K562 (cell line): ENCODE data around the gene MYO3A. TPM values are rescaled to one million over a fixed set of nuclear protein-coding genes. Genes with fewer than 3 reads are reported as not detected.

Experiments used
- ATAC-seq: fragments of 200-7000 bp; cut with Tn5 transposase; 3 replicates; pipeline ENCODE4 v1.9.1; 2020; ENCODE audit warnings: moderate library complexity
- BruUV-seq: library from RNA; stranded (reverse); fragments of 400-500 nt; replicated peaks from 2 replicates; lab custom pipeline; 2021; lab: Mats Ljungman, UMichigan
- CTCF ChIA-PET: fragments of 300-600 bp; formaldehyde crosslinking; extraction: SDS; loops from one replicate; lab custom pipeline; 2021; ENCODE audit warnings: low intra/inter-chr PET ratio; lab: Yijun Ruan, JAX
- POLR2A ChIA-PET: fragments of 300-600, 350-650 bp; sonication (Branson Sonifier 250); formaldehyde crosslinking; extraction: SDS; loops from one replicate; lab custom pipeline; 2021; ENCODE audit warnings: antibody characterized with exemption, inconsistent platforms; lab: Yijun Ruan, JAX
- DNase-seq, 4 experiments: peaks; one replicate each; pipeline versions ENCODE4 v3.0.0 to v3.0.0-alpha.2; 2011 to 2018; ENCODE audit warnings: low spot score in 3 of 4, mixed read lengths in 3 of 4; ENCODE audit errors: extremely low read depth in 1 of 4
- FAIRE-seq: peaks from 2 replicates; lab custom pipeline; 2011; peaks lifted over from hg19 to GRCh38; lab: Jason Lieb, UNC
- H2AFZ ChIP-seq: 2 replicates; pipeline ENCODE4 v1.6.0; 2011; ENCODE audit warnings: low read depth, low read length, control low read depth, inconsistent platforms
- H3K27ac ChIP-seq: fragments of 200-600 bp; 3 replicates; pipeline ENCODE4 v1.8.0; 2011; ENCODE audit warnings: low read depth, mild to moderate bottlenecking, control low read depth, inconsistent platforms, low read length, moderate library complexity, mixed read lengths; ENCODE audit errors: extremely low read depth
- H3K27me3 ChIP-seq, 2 experiments: fragments of 300-600 bp in 1 of 2; 2 replicates in 1 of 2; 3 replicates in 1 of 2; pipeline versions ENCODE4 v1.6.0 to v1.8.0; 2011; ENCODE audit warnings: inconsistent platforms in 2 of 2, low read length in 2 of 2, mild to moderate bottlenecking in 1 of 2, mixed read lengths in 1 of 2, moderate library complexity in 1 of 2; ENCODE audit not compliant: control insufficient read depth in 2 of 2, insufficient read depth in 2 of 2
- H3K36me3 ChIP-seq: fragments of 300-600 bp; 3 replicates; pipeline ENCODE4 v1.8.0; 2011; ENCODE audit warnings: mild to moderate bottlenecking, low read length, inconsistent platforms; ENCODE audit not compliant: control insufficient read depth, insufficient read depth
- H3K4me1 ChIP-seq, 2 experiments: fragments of 200-600 bp in 1 of 2; replicated peaks in 1 of 2; 2 replicates in 1 of 2; 3 replicates in 1 of 2; pipeline versions ENCODE4 v1.5.1 to v1.8.0; 2011; ENCODE audit warnings: inconsistent platforms in 2 of 2, low read length in 2 of 2, mild to moderate bottlenecking in 1 of 2, mixed read lengths in 1 of 2, moderate library complexity in 1 of 2; ENCODE audit not compliant: control insufficient read depth in 2 of 2, insufficient read depth in 2 of 2
- H3K4me2 ChIP-seq: 2 replicates; pipeline ENCODE4 v1.6.1; 2011; ENCODE audit warnings: low read length, control low read depth, inconsistent platforms, mixed read lengths; ENCODE audit not compliant: insufficient read depth
- H3K4me3 ChIP-seq: fragments of 200-600 bp; sonication (generic), shearing (Covaris generic); 2 replicates; pipeline ENCODE4 v1.5.1; 2016; ENCODE audit warnings: control low read depth, inconsistent platforms
- H3K79me2 ChIP-seq: fragments of 200-600 bp; 3 replicates; pipeline ENCODE4 v1.8.0; 2011; ENCODE audit warnings: low read length, inconsistent platforms; ENCODE audit not compliant: control insufficient read depth, insufficient read depth
- H3K9ac ChIP-seq, 2 experiments: 2 replicates each; pipeline versions ENCODE4 v1.6.0 to v1.6.1; 2011; ENCODE audit warnings: low read depth in 2 of 2, low read length in 2 of 2, control low read depth in 1 of 2, inconsistent platforms in 1 of 2, mild to moderate bottlenecking in 1 of 2, mixed read lengths in 1 of 2; ENCODE audit not compliant: insufficient read depth in 1 of 2
- H3K9me1 ChIP-seq: one replicate; pipeline ENCODE4 v1.6.0; 2011; ENCODE audit warnings: inconsistent platforms, mild to moderate bottlenecking, low read length, moderate library complexity; ENCODE audit not compliant: control insufficient read depth, insufficient read depth
- H3K9me3 ChIP-seq: replicated peaks from 2 replicates; pipeline ENCODE4 v1.5.1; 2011; ENCODE audit warnings: low read depth, low read length, inconsistent platforms; ENCODE audit not compliant: control insufficient read depth, insufficient read depth
- H4K20me1 ChIP-seq: replicated peaks from 2 replicates; pipeline ENCODE4 v1.6.1; 2011; ENCODE audit warnings: low read length, inconsistent platforms, mixed read lengths; ENCODE audit not compliant: control insufficient read depth, insufficient read depth
- ELF2 ChIP-seq: fragments of 250-450 bp; sonication (Bioruptor Pico); IDR thresholded peaks from 2 replicates; pipeline ENCODE4 v1.5.0; 2021; ENCODE audit warnings: mild to moderate bottlenecking
- GABPA ChIP-seq: fragments of 200-800 bp; sonication (Bioruptor generic); conservative IDR thresholded peaks from 2 replicates; pipeline ENCODE4 v1.6.1; 2016; ENCODE audit warnings: low read depth, missing genetic modification characterization, missing compliant biosample characterization
- KAT7 ChIP-seq: sonication (generic); formaldehyde crosslinking; IDR thresholded peaks from 2 replicates; pipeline ENCODE4 v1.8.0; 2022; ENCODE audit warnings: missing genetic modification reagents, mild to moderate bottlenecking, borderline replicate concordance
- LEF1 ChIP-seq: fragments of 450-650 bp; IDR thresholded peaks from 2 replicates; pipeline ENCODE4 v1.6.1; 2016; ENCODE audit warnings: mild to moderate bottlenecking
- MAFK ChIP-seq: IDR thresholded peaks from 2 replicates; pipeline ENCODE4 v1.6.1; 2011; ENCODE audit warnings: low read length, improper control_type of control experiment
- NFIX ChIP-seq: fragments of 250-450 bp; sonication (Bioruptor Pico); IDR thresholded peaks from 2 replicates; pipeline ENCODE4 v1.4.0; 2020; ENCODE audit warnings: low read depth, mild to moderate bottlenecking, moderate library complexity
- PHF8 ChIP-seq: fragments of 200-600 bp; sonication (generic); IDR thresholded peaks from 2 replicates; pipeline ENCODE4 v1.6.1; 2012; ENCODE audit warnings: mixed run types, mild to moderate bottlenecking, inconsistent platforms, low read length, moderate library complexity, borderline replicate concordance
- RAD21 ChIP-seq, 2 experiments: fragments of 250-450 bp in 1 of 2; fragments of 450-650 bp in 1 of 2; sonication (Bioruptor Pico) in 1 of 2; formaldehyde crosslinking in 1 of 2; IDR thresholded peaks in 1 of 2; conservative IDR thresholded peaks in 1 of 2; 2 replicates each; pipeline versions ENCODE4 v1.4.0 to v1.8.0; 2020 to 2022; ENCODE audit warnings: mild to moderate bottlenecking in 2 of 2, moderate library complexity in 1 of 2
- SAFB ChIP-seq: fragments of 200-400 bp; formaldehyde crosslinking; IDR thresholded peaks from 2 replicates; pipeline ENCODE4 v1.6.1; 2017; ENCODE audit warnings: low read depth, low read length, borderline replicate concordance
- SIN3A ChIP-seq, 2 experiments: fragments of 150-350 bp in 1 of 2; IDR thresholded peaks; 2 replicates each; pipeline ENCODE4 v1.6.1; 2011 to 2016; ENCODE audit warnings: borderline replicate concordance in 2 of 2, low read depth in 2 of 2, low read length in 2 of 2, mild to moderate bottlenecking in 2 of 2, moderate library complexity in 2 of 2; ENCODE audit not compliant: control insufficient read depth in 1 of 2
- ZNF431 ChIP-seq: sonication (generic); formaldehyde crosslinking; IDR thresholded peaks from 2 replicates; pipeline ENCODE4 v1.8.0; 2022; ENCODE audit warnings: mild to moderate bottlenecking, missing genetic modification reagents
- ZNF79 ChIP-seq: fragments of 250-450 bp; sonication (Bioruptor Pico); IDR thresholded peaks from 2 replicates; pipeline ENCODE4 v1.4.0; 2020; ENCODE audit warnings: low read depth, mild to moderate bottlenecking, moderate library complexity
- WGBS: fragments of 100-300 bp; shearing (Covaris generic); methylation state at CpG from one replicate; pipeline ENCODE4 v1.1.6; 2016; ENCODE audit warnings: low coverage, mixed read lengths; ENCODE audit not compliant: insufficient coverage; ENCODE audit errors: missing lambda C conversion rate; 5-methylcytosine and 5-hydroxymethylcytosine counted together
- in situ Hi-C: fragments of 300-500 bp; cut with MboI; formaldehyde crosslinking; loops from 4 replicates; pipeline ENCODE4 v1.15.0; 2018; ENCODE audit warnings: inconsistent platforms, mixed read lengths
- intact Hi-C: fragments of 100-400 bp; cut with micrococcal nuclease; formaldehyde crosslinking; loops from 2 replicates; pipeline ENCODE4 v1.14.2; 2022
- polyA plus RNA-seq, 8 experiments: library from polyadenylated mRNA; depleted of rRNA in 4 of 8; stranded (reverse) in 5 of 8; unstranded in 3 of 8; fragments of >200 nt; fragmentation: Nextera tagmentation in 2 of 8; fragmentation: Illumina TruSeq in 1 of 8; extraction: Ambion mirVana in 2 of 8; extraction: Trizol in 1 of 8; gene quantifications; 2 replicates each; pipeline versions ENCODE4 v1.2.1 to v1.2.3, GENCODE V29; 2011 to 2014; ENCODE audit warnings: inconsistent platforms in 1 of 8, missing spikeins in 1 of 8
- total RNA-seq, 7 experiments: library from RNA; depleted of rRNA in 6 of 7; stranded (reverse); fragments of >200 nt in 6 of 7; fragmentation: Illumina TruSeq in 2 of 7; extraction: Trizol in 2 of 7; gene quantifications; 2 replicates each; pipeline versions ENCODE4 v1.2.1 to v1.2.3, GENCODE V29; 2011 to 2021; ENCODE audit warnings: low replicate concordance in 1 of 7

The MYO3A gene
- total and polyA plus RNA-seq, 9 of the 15 experiments (the other 6 are each of a cell fraction or from before 2014, with no cell fraction given) = not detected

DNA sequence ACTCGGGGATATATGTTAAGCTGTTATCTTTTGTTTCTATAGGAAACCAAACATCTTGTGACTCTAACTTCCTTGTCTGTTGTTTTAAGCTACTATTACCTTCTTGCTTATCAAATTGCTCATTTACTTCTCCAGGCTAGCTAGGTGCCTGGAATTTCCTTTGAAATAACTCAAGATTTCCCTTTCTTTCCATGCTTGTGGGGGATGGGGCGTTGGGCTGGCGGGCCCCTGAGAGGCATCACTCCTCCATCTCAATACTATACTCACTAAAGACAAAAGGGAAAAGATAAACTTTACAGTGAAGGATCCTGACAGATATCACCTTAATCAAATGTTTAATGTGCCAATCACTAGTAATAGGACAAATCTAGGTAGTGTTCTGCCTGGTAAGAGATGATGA lies 34.7 kb upstream of the MYO3A start (continued):
- no peak for TF ChIP-seq PHF8

DNA sequence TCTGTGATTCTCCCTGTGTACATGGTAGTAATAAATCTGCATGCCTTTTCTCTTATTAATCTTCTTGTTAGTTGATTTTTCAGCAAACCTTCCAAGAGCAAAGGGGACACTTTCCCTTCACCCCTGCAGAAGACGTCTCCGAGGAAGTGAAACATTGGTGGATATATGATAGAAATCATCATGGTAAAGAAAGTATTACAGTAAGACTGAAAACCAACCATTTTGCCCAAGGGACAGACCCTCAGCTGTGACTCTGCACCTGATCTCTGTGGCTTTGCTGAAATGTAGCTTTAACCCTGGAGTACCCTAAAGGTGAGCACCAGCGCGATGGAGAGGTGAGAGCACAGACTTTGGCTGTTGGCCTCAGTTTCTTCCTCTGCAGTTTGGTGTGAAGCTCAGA lies 32.8 kb upstream of the MYO3A start:
- 0% methylated on average over 4 of the region's 4 CpGs for WGBS
- no peak overlapping the region for H2AFZ ChIP-seq
- intact Hi-C loops = no loop called here

DNA sequence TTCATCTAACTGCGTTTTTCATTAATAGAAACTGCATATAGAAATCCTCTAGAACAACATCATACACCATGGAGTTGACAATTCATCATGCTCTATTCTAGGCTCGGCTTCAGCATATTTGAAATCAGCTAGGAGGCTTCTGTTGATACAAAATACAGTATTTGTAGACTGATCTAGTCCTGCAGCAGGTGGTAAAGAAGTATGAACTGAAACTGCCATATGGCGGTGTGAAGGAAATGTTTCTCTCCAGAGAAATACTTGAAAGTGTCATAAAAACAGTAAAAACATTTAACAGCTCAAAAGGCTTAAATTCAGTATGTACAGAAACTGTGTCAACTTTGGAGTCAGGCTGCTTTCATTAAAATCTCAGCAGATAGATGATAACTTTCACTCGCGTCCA lies 32.0 kb upstream of the MYO3A start:
- no peak overlapping the region for H3K27ac ChIP-seq
- CTCF ChIA-PET = no interaction called here
- H3K4me1 ChIP-seq = no peaks in the 10 kb centered on the region
- no peaks in the 10 kb centered on the region for H3K9me1 ChIP-seq
- no peaks in the 10 kb centered on the region for H4K20me1 ChIP-seq
- no peak overlapping the region for H3K4me3 ChIP-seq
- DNase-seq (no peak), ATAC-seq (no peak), FAIRE-seq (no peak)
- POLR2A ChIA-PET = no interaction called here
- no peak overlapping the region for H3K9ac ChIP-seq
- no peak overlapping the region for H3K4me2 ChIP-seq
- in situ Hi-C loops = no loop called here
- H3K79me2 ChIP-seq = no peaks in the 10 kb centered on the region
- intact Hi-C loops = no loop called here
- H3K36me3 ChIP-seq = no peaks in the 10 kb centered on the region
- no peak overlapping the region for H2AFZ ChIP-seq
- no peaks in the 10 kb centered on the region for H3K27me3 ChIP-seq
- H3K9me3 ChIP-seq = no peaks in the 10 kb centered on the region
- WGBS = 11% methylated on average over 5 of the region's 5 CpGs
- TF ChIP-seq LEF1 (no peak), GABPA (tag) (no peak), ELF2 (CRISPR knock-in tag) (no peak), ZNF79 (CRISPR knock-in tag) (no peak), RAD21 (CRISPR knock-in tag; conservative IDR thresholded peaks at IDR 0.05 in 1 of 2, IDR thresholded peaks at IDR 0.05 in 1 of 2) (no peak), ZNF431 (CRISPR knock-in tag) (no peak), SIN3A (IDR thresholded peaks at IDR 0.05; ENCODE audit: borderline replicate concordance in 2 of 2, control insufficient read depth in 1 of 2, low read depth in 2 of 2, low read length in 2 of 2) (no peak), SAFB (no peak), KAT7 (no peak), MAFK (no peak)
- no TSS peak for BruUV-seq

More for the DNA sequence above, 32.8 kb upstream of the MYO3A start:
- Histone ChIP-seq H3K27ac (no peak overlapping the region), H3K9me3 (no peaks in the 10 kb centered on the region), H3K4me2 (no peak overlapping the region), H3K4me1 (no peaks in the 10 kb centered on the region), H4K20me1 (no peaks in the 10 kb centered on the region), H3K4me3 (no peak overlapping the region), H3K79me2 (no peaks in the 10 kb centered on the region), H3K9me1 (no peaks in the 10 kb centered on the region), H3K36me3 (no peaks in the 10 kb centered on the region), H3K9ac (no peak overlapping the region), H3K27me3 (no peaks in the 10 kb centered on the region)
- FAIRE-seq (no peak), DNase-seq (no peak), ATAC-seq (no peak)
- ChIA-PET CTCF (no interaction called here), POLR2A (no interaction called here)
- no TSS peak for BruUV-seq
- in situ Hi-C loops = no loop called here
- TF ChIP-seq NFIX (CRISPR knock-in tag) = no peak
